Cardiac muscle cell (in vitro differentiated cells and primary cell): ENCODE measurements around the gene IFT52. TPM values are rescaled to one million over a fixed set of nuclear protein-coding genes. Genes with fewer than 3 reads are reported as not detected.

Experiments used
- DNase-seq, 2 donors: peaks; one replicate each; pipeline versions ENCODE4 v3.0.0 to v3.0.0-alpha.2; 2010 to 2017; ENCODE audit warnings: low read depth in 1 of 2, low spot score in 1 of 2
- H3K27ac ChIP-seq: fragments of 200-600 bp; sonication (generic); 2 replicates; pipeline ENCODE4 v1.5.1; 2016
- H3K27me3 ChIP-seq: fragments of 200-600 bp; sonication (generic); 2 replicates; pipeline ENCODE4 v1.6.0; 2016; ENCODE audit warnings: control low read depth
- H3K36me3 ChIP-seq: fragments of 200-600 bp; sonication (generic); 2 replicates; pipeline ENCODE4 v1.5.1; 2016; ENCODE audit warnings: control low read depth
- H3K4me1 ChIP-seq: fragments of 200-600 bp; sonication (generic); 2 replicates; pipeline ENCODE4 v1.8.1; 2017; ENCODE audit warnings: low read depth, mild to moderate bottlenecking, mixed run types
- H3K4me3 ChIP-seq: fragments of 200-600 bp; sonication (generic); 2 replicates; pipeline ENCODE4 v1.5.1; 2016; ENCODE audit warnings: mild to moderate bottlenecking
- H3K9me3 ChIP-seq: fragments of 200-600 bp; sonication (generic); 2 replicates; pipeline ENCODE4 v1.5.1; 2017; ENCODE audit warnings: low read depth, mild to moderate bottlenecking, control low read depth
- CTCF ChIP-seq: IDR thresholded peaks from 2 replicates; pipeline ENCODE4 v1.5.1; 2012; ENCODE audit warnings: low read depth, mild to moderate bottlenecking, low read length
- polyA plus RNA-seq: library from polyadenylated mRNA; unstranded; fragments of >200 nt; fragmentation: Nextera tagmentation; extraction: Ambion mirVana; gene quantifications from 2 replicates; pipeline ENCODE4 v1.2.1, GENCODE V29; 2016
- total RNA-seq: library from RNA; depleted of rRNA; stranded (reverse); fragments of >200 nt; gene quantifications from 2 replicates; pipeline ENCODE4 v1.2.3, GENCODE V29; 2016

IFT52 gene
- total and polyA plus RNA-seq, 2 experiments from 2014 or later = 20.6 to 26.4 TPM

- no peak for DNase-seq
- no peaks in the 10 kb centered on the region for H3K4me1 ChIP-seq
- no peak overlapping the region for H3K27ac ChIP-seq
These were observed 46.2 kb upstream of the IFT52 start for GRCh38 chr20:43544501-43544900.

GRCh38 chr20:43545837-43546578 lies 44.7 kb upstream of the IFT52 start:
- Histone ChIP-seq H3K4me1 (no peaks in the 10 kb centered on the region), H3K27ac (no peak overlapping the region), H3K36me3 (peaks cover 9% of the 10 kb centered on the region), H3K27me3 (no peaks in the 10 kb centered on the region), H3K4me3 (no peak overlapping the region), H3K9me3 (no peaks in the 10 kb centered on the region)
- TF ChIP-seq CTCF = no peak
- DNase-seq = no peak

More at GRCh38 chr20:43544501-43544900, 46.2 kb upstream of the IFT52 start:
- Histone ChIP-seq H3K4me3 (no peak overlapping the region), H3K27me3 (no peaks in the 10 kb centered on the region), H3K36me3 (peaks cover 10% of the 10 kb centered on the region), H3K9me3 (no peaks in the 10 kb centered on the region)
- no peak for TF ChIP-seq CTCF

- H3K9me3 ChIP-seq = no peaks in the 10 kb centered on the region
- no peak overlapping the region for H3K27ac ChIP-seq
- H3K4me3 ChIP-seq = no peak overlapping the region
- TF ChIP-seq CTCF = no peak
- H3K36me3 ChIP-seq = no peaks in the 10 kb centered on the region
- H3K4me1 ChIP-seq = no peaks in the 10 kb centered on the region
- no peaks in the 10 kb centered on the region for H3K27me3 ChIP-seq
- no peak for DNase-seq
These were observed 42.4 kb upstream of the IFT52 start for GRCh38 chr20:43548273-43548880.

- DNase-seq = no peak
- TF ChIP-seq CTCF = no peak
- H3K27me3 ChIP-seq = no peaks in the 10 kb centered on the region
- H3K36me3 ChIP-seq = no peaks in the 10 kb centered on the region
- H3K27ac ChIP-seq = no peak overlapping the region
- H3K4me3 ChIP-seq = no peak overlapping the region
- H3K4me1 ChIP-seq = no peaks in the 10 kb centered on the region
- H3K9me3 ChIP-seq = no peaks in the 10 kb centered on the region
These were observed 41.2 kb upstream of the IFT52 start for GRCh38 chr20:43549416-43550065.

- H3K9me3 ChIP-seq = no peaks in the 10 kb centered on the region
- DNase-seq = no peak
- no peak for TF ChIP-seq CTCF
- H3K4me1 ChIP-seq = no peaks in the 10 kb centered on the region
- no peak overlapping the region for H3K4me3 ChIP-seq
- no peak overlapping the region for H3K27ac ChIP-seq
- no peaks in the 10 kb centered on the region for H3K36me3 ChIP-seq
- no peaks in the 10 kb centered on the region for H3K27me3 ChIP-seq
These were observed 40.3 kb upstream of the IFT52 start for GRCh38 chr20:43550456-43550855.
